ENCODE data around the gene TEX55. TPM values are rescaled to one million over a fixed set of nuclear protein-coding genes. Genes with fewer than 3 reads are reported as not detected.
"Not testable (repeated sequence)": the region's sequence is repeated elsewhere in the genome, so short reads cannot be mapped to it uniquely, and the experiment has no call there.

TEX55 gene
- total RNA-seq, 3 donors from 2014 or later (not counting 1 experiment from before 2014, with no cell fraction given) = not detected

- H3K4me1 ChIP-seq (ENCODE audit: control insufficient read depth, insufficient read depth, low read length) = no peaks in the 10 kb centered on the region
- no peaks in the 10 kb centered on the region for H3K27me3 ChIP-seq (ENCODE audit: control insufficient read depth, insufficient read depth, low read length)
- no peak overlapping the region for H3K27ac ChIP-seq (ENCODE audit: low read length)
- 82% methylated on average over 2 of the region's 2 CpGs for WGBS (ENCODE audit: insufficient coverage)
- no peaks in the 10 kb centered on the region for H3K9me3 ChIP-seq (ENCODE audit: control insufficient read depth, insufficient read depth, low read length)
- no peaks in the 10 kb centered on the region for H3K9me3 Mint-ChIP-seq
- H3K4me3 Mint-ChIP-seq = no peak overlapping the region
- ATAC-seq (no peak), DNase-seq (no peak)
- H3K4me3 ChIP-seq (ENCODE audit: low read length) = no peak overlapping the region
- H3K27ac Mint-ChIP-seq = no peak overlapping the region
- no peaks in the 10 kb centered on the region for H3K4me1 Mint-ChIP-seq
- H3K36me3 ChIP-seq (ENCODE audit: control insufficient read depth, insufficient read depth, low read length) = no peaks in the 10 kb centered on the region
- peaks cover 0 to 6% of the 10 kb centered on the region in 2 donors for H3K27me3 Mint-ChIP-seq (ENCODE audit: low read depth in 2 of 2)
- intact Hi-C loops (cut with micrococcal nuclease) = no loop called here
- H3K36me3 Mint-ChIP-seq = no peaks in the 10 kb centered on the region
- TF ChIP-seq, protein P1, sequence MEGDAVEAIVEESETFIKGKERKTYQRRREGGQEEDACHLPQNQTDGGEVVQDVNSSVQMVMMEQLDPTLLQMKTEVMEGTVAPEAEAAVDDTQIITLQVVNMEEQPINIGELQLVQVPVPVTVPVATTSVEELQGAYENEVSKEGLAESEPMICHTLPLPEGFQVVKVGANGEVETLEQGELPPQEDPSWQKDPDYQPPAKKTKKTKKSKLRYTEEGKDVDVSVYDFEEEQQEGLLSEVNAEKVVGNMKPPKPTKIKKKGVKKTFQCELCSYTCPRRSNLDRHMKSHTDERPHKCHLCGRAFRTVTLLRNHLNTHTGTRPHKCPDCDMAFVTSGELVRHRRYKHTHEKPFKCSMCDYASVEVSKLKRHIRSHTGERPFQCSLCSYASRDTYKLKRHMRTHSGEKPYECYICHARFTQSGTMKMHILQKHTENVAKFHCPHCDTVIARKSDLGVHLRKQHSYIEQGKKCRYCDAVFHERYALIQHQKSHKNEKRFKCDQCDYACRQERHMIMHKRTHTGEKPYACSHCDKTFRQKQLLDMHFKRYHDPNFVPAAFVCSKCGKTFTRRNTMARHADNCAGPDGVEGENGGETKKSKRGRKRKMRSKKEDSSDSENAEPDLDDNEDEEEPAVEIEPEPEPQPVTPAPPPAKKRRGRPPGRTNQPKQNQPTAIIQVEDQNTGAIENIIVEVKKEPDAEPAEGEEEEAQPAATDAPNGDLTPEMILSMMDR (IDR thresholded peaks at IDR 0.05) = no peak
These were observed 46.2 kb upstream of the TEX55 start for GRCh38 chr3:119099785-119100184.

DNA sequence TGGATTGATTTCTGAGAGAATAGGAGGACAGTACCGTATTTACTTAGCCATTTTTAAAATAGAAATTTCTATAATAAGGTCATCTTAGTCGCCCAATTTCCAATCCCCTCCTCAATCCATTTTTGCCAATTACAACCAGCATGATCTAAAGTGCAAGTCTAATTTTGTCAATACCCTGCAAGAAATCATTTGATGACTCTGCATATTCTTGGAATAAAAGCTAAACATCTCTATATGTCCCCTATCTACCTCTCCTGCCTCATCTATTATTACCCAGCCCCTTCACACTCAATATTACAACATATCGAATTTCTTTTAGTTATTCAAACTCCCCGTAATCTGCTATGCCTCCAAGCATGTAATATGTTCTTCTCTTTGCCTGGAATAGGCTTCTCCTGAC is 41.9 kb upstream of the TEX55 start:
- Histone ChIP-seq H3K36me3 (ENCODE audit: control insufficient read depth, insufficient read depth, low read length) (no peaks in the 10 kb centered on the region), H3K9me3 (ENCODE audit: control insufficient read depth, insufficient read depth, low read length) (no peaks in the 10 kb centered on the region), H3K27ac (ENCODE audit: low read length) (no peak overlapping the region), H3K4me1 (ENCODE audit: control insufficient read depth, insufficient read depth, low read length) (no peaks in the 10 kb centered on the region), H3K4me3 (ENCODE audit: low read length) (no peak overlapping the region), H3K27me3 (ENCODE audit: control insufficient read depth, insufficient read depth, low read length) (no peaks in the 10 kb centered on the region)
- H3K27ac Mint-ChIP-seq = no peak overlapping the region
- no peaks in the 10 kb centered on the region for H3K9me3 Mint-ChIP-seq
- WGBS (ENCODE audit: insufficient coverage) = 94% methylated on average over 4 of the region's 4 CpGs
- TF ChIP-seq, protein P1 (IDR thresholded peaks at IDR 0.05) = no peak
- no peak for DNase-seq
- ATAC-seq = no peak
- no peaks in the 10 kb centered on the region for H3K4me1 Mint-ChIP-seq
- intact Hi-C loops (cut with micrococcal nuclease) = no loop called here
- H3K27me3 Mint-ChIP-seq (ENCODE audit: low read depth in 2 of 2) = peaks cover 0 to 4% of the 10 kb centered on the region in 2 donors
- H3K4me3 Mint-ChIP-seq = no peak overlapping the region
- H3K36me3 Mint-ChIP-seq = no peaks in the 10 kb centered on the region

- H3K9me3 Mint-ChIP-seq; H3K4me1 ChIP-seq (ENCODE audit: control insufficient read depth, insufficient read depth, low read length); H3K4me1 Mint-ChIP-seq; ATAC-seq; intact Hi-C loops (cut with micrococcal nuclease); H3K9me3 ChIP-seq (ENCODE audit: control insufficient read depth, insufficient read depth, low read length); H3K4me3 ChIP-seq (ENCODE audit: low read length); H3K27me3 ChIP-seq (ENCODE audit: control insufficient read depth, insufficient read depth, low read length); H3K27ac ChIP-seq (ENCODE audit: low read length); H3K36me3 ChIP-seq (ENCODE audit: control insufficient read depth, insufficient read depth, low read length); DNase-seq; H3K4me3 Mint-ChIP-seq; H3K27ac Mint-ChIP-seq: not testable (repeated sequence)
- 64% methylated on average over 3 of the region's 3 CpGs for WGBS (ENCODE audit: insufficient coverage)
- Mint-ChIP-seq H3K36me3 (peaks cover 16% of the 10 kb centered on the region), H3K27me3 (ENCODE audit: low read depth in 2 of 2) (peaks cover 2 to 19% of the 10 kb centered on the region in 2 donors)
These were observed 27.6 kb upstream of the TEX55 start for GRCh38 chr3:119118330-119118729.

- Mint-ChIP-seq H3K4me3 (no peak overlapping the region), H3K27ac (no peak overlapping the region), H3K27me3 (ENCODE audit: low read depth in 2 of 2) (peaks cover 9 to 30% of the 10 kb centered on the region in 2 donors), H3K9me3 (no peaks in the 10 kb centered on the region), H3K36me3 (peaks cover 9% of the 10 kb centered on the region), H3K4me1 (no peaks in the 10 kb centered on the region)
- Histone ChIP-seq H3K9me3 (ENCODE audit: control insufficient read depth, insufficient read depth, low read length) (peaks cover 8% of the 10 kb centered on the region), H3K4me1 (ENCODE audit: control insufficient read depth, insufficient read depth, low read length) (no peaks in the 10 kb centered on the region), H3K27ac (ENCODE audit: low read length) (no peak overlapping the region), H3K36me3 (ENCODE audit: control insufficient read depth, insufficient read depth, low read length) (no peaks in the 10 kb centered on the region), H3K27me3 (ENCODE audit: control insufficient read depth, insufficient read depth, low read length) (no peaks in the 10 kb centered on the region), H3K4me3 (ENCODE audit: low read length) (no peak overlapping the region)
- ATAC-seq (no peak), DNase-seq (no peak)
- intact Hi-C loops (cut with micrococcal nuclease) = no loop called here
- 95% methylated on average over 2 of the region's 2 CpGs for WGBS (ENCODE audit: insufficient coverage)
- TF ChIP-seq, protein P1 (IDR thresholded peaks at IDR 0.05) = no peak
These were observed 25.5 kb upstream of the TEX55 start for GRCh38 chr3:119120480-119120879.

Data from natural killer cell (primary cell).